ENCODE measurements around the gene MX2. TPM values are rescaled to one million over a fixed set of nuclear protein-coding genes. Genes with fewer than 3 reads are reported as not detected.

Gene MX2
- total and polyA plus RNA-seq, 2 of the 8 experiments (the other 6 are each of a cell fraction or from before 2014, with no cell fraction given) = 3.1 to 8.9 TPM

DNA sequence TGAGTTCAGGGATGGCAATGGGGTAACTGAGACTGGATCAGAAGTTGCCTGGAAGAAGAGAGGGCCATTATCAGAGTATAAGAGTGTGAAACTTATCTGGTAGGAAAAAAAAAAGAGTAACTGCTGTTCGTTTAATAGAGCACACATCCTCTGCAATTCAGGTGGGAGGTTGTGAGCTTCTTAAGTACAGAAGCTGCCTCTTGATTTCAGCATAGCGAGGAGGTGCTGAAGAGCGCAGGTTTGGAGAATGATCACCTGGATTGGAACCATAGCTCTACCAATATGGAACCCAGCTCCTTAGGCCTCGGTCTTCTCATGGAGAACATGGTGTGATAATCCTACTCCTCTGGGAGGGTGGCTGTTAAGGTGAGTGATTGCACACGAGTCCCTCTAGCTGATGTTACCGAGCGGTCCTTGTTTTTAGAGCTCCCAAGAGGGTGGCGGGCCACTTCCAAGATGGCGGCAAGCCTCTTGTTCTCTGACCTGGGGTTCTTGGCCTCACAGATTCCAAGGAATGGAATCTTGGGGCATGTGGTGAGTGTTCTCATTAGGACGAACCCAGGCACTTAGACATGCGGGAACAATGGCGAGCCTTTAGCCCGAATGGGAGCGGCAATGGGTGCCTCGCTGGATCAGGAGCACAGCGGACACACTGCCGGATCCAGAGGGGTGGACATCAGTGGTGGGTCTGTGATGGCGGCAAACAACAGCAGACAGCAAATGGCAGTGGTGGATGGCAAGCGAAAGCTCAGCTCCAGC is 60.9 kb downstream of the MX2 start:
- Histone ChIP-seq H4K8ac (ENCODE audit: extremely low read depth, insufficient read depth, low read length) (no peak overlapping the region), H3K79me1 (ENCODE audit: low read depth, low read length) (no peaks in the 10 kb centered on the region), H3K4me2 (ENCODE audit: insufficient read depth in 1 of 2, low read depth in 2 of 2, low read length in 2 of 2) (no peak overlapping the region), H2BK20ac (ENCODE audit: low read length) (0 out of 2 replicates have a peak overlapping the region, but pooled peaks have one; percentile 50), H2BK15ac (ENCODE audit: low read length) (peak overlapping the region; percentile 72; the same call in 1 of the 2 replicates), H2AFZ (ENCODE audit: low read length) (no peak overlapping the region), H3K18ac (ENCODE audit: extremely low read depth, low read length) (no peak overlapping the region), H4K20me1 (replicated peaks in 1 of 2; ENCODE audit: control insufficient read depth in 1 of 2, insufficient read depth in 2 of 2, low read length in 2 of 2) (no peaks in the 10 kb centered on the region), H2AK5ac (ENCODE audit: low read depth, low read length) (no peak overlapping the region), H4K91ac (replicated peaks; ENCODE audit: insufficient read length, low read length) (no peak overlapping the region), H3K9me3 (ENCODE audit: insufficient read depth in 2 of 2, low read depth in 1 of 2, low read length in 1 of 2) (no peaks in the 10 kb centered on the region; a peak in 2 of 4 replicates), H3K4me1 (replicated peaks in 1 of 4; ENCODE audit: control insufficient read depth in 3 of 4, insufficient read depth in 4 of 4, low read length in 3 of 4) (peaks cover 9 to 18% (median 12%) of the 10 kb centered on the region in 4 experiments; a peak in 6 of 7 replicates), H3K23me2 (ENCODE audit: low read depth, low read length) (peaks cover 11% of the 10 kb centered on the region; the same call in 1 of the 2 replicates), H3K9ac (replicated peaks in 1 of 4; ENCODE audit: extremely low read depth in 1 of 4, low read depth in 3 of 4, low read length in 3 of 4) (no peak overlapping the region), H3K23ac (ENCODE audit: insufficient read length) (no peak overlapping the region), H3K36me3 (ENCODE audit: control insufficient read depth in 2 of 4, insufficient read depth in 4 of 4, low read length in 3 of 4) (no peaks in the 10 kb centered on the region), H2BK5ac (ENCODE audit: low read depth, low read length) (no peak overlapping the region), H3K56ac (replicated peaks; ENCODE audit: insufficient read length, low read depth, low read length) (no peak overlapping the region), H3K4ac (replicated peaks; ENCODE audit: insufficient read length, low read depth, low read length) (no peak overlapping the region), H4K5ac (ENCODE audit: insufficient read length, low read depth, low read length) (no peak overlapping the region), H3K4me3 (ENCODE audit: extremely low read depth in 1 of 4, insufficient read depth in 2 of 4, low read depth in 3 of 4, low read length in 4 of 4) (no peak overlapping the region), H3K14ac (ENCODE audit: insufficient read length) (no peak overlapping the region), H2BK12ac (ENCODE audit: low read depth, low read length) (peak overlapping the region; percentile 51; the same call in 1 of the 2 replicates), H3K27ac (ENCODE audit: low read depth, low read length) (no peak overlapping the region), H2BK120ac (replicated peaks; ENCODE audit: low read depth, low read length) (no peak overlapping the region), H3K79me2 (ENCODE audit: control insufficient read depth in 1 of 2, insufficient read depth in 2 of 2, low read length in 2 of 2) (no peaks in the 10 kb centered on the region), H3K27me3 (replicated peaks in 1 of 4; ENCODE audit: control insufficient read depth in 3 of 4, extremely low read depth in 1 of 4, insufficient read depth in 3 of 4, low read length in 3 of 4) (peaks cover 5 to 33% (median 25%) of the 10 kb centered on the region in 4 experiments)
- CTCF ChIA-PET (ENCODE audit: partially characterized antibody) = interaction anchor here (0.7 to 4.4 kb wide), 4 partner anchors 11 to 190 kb away, joined by 3 to 20 read pairs (median 6); no protein-coding TSS in a partner anchor
- DNase-seq (ENCODE audit: low read depth in 1 of 2, low spot score in 2 of 2) (peak in 1 of 2 experiments; percentile 14), FAIRE-seq (no peak)
- POLR2A ChIA-PET (ENCODE audit: partially characterized antibody) = interaction anchor here (0.9 kb wide), 1 partner anchor 55 kb away, joined by 4 read pairs; no protein-coding TSS in a partner anchor
- WGBS, 2 experiments (ENCODE audit: extremely low coverage in 1 of 2, insufficient coverage in 1 of 2, insufficient read length in 1 of 2, insufficient replicate concordance in 2 of 2, low coverage in 1 of 2, low lambda C conversion rate in 2 of 2, missing lambda C conversion rate in 1 of 2) = 93% methylated on average over 19 of the region's 19 CpGs; no CpG with 5 or more reads in 1 of the 2 experiments
- no peak for TF ChIP-seq GABPA (IDR thresholded peaks at IDR 0.05; ENCODE audit: borderline replicate concordance, insufficient read depth, low read length)
